GM21619 (cell line): ENCODE results near the gene RENBP.
A peak's percentile ranks its signal among the peaks of the same experiment; 100 is the strongest.
"Not testable (repeated sequence)": the region's sequence is repeated elsewhere in the genome, so short reads cannot be mapped to it uniquely, and the experiment has no call there.

Source experiments
- ATAC-seq: cut with Tn5 transposase; IDR thresholded peaks from one replicate; pipeline ENCODE4 v1.9.1; 2021; ENCODE audit not compliant: unreplicated experiment

The RENBP gene

GRCh38 chrX:153944140-153944799 is at the start of gene RENBP:
Gene RENBP, minus strand, starts transcription at chrX:153944643. Its CDS starts 33 bp downstream, at chrX:153944610.
- ATAC-seq = no peak

DNA sequence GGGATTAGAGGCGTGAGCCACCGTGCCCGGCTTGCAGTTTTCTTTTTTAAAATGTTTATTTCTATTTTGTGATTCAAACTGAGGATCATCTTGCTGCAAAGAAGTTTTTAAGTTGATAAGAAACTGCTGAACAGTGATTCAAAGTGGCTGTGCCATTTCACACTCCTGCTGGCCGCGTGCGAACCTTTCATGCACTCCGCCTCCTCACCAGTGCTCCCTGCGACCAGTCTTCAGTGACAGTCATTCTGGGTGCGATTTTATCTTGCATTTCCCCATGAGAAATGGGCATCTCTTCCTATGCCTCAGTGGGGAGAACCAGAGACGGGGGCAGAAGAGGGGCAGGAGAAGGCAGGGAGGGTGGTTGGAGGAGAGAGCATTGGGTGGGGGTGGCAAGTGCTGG is 49.5 kb upstream of the RENBP start:
- ATAC-seq = no peak

GRCh38 chrX:153993079-153993478 is 48.6 kb upstream of the RENBP start:
- ATAC-seq = no peak

- ATAC-seq = no peak
Measured at GRCh38 chrX:153992180-153992579, 47.7 kb upstream of the RENBP start.

- no peak for ATAC-seq
Measured at GRCh38 chrX:153991013-153991580, 46.7 kb upstream of the RENBP start.

DNA sequence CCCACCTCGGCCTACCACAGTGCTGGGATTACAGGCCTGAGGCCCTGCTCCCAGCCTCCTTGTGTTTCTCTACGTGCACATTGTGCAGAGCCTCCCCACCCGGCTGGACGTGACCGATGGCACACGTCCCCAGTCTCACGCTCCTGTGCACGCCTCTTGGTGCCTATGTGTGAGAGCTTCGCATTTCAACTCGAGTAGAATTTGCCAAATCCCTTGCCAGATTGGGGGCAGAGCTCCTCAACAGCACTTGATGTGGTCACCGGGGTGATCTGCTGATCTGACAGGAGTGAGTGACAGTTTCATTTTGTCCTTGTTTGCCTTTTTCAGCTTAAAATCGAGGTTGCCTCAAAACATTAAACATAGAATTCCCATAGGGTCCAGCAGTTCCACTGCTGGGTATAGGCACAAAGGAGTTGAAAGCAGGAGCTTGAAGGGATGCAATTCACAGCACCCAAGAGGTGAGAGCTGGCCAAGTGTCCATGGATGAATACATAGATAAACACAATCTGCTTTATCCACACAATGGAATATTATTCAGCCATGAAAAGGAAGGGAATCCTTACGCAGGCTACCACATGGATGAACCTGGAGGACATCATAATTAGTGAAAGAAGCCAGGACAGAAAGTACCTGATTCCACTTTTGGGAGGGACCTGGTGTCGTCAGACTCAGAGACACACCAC is 45.7 kb upstream of the RENBP start:
- no peak for ATAC-seq

- no peak for ATAC-seq
Measured at GRCh38 chrX:153988493-153988892, 44.0 kb upstream of the RENBP start.

DNA sequence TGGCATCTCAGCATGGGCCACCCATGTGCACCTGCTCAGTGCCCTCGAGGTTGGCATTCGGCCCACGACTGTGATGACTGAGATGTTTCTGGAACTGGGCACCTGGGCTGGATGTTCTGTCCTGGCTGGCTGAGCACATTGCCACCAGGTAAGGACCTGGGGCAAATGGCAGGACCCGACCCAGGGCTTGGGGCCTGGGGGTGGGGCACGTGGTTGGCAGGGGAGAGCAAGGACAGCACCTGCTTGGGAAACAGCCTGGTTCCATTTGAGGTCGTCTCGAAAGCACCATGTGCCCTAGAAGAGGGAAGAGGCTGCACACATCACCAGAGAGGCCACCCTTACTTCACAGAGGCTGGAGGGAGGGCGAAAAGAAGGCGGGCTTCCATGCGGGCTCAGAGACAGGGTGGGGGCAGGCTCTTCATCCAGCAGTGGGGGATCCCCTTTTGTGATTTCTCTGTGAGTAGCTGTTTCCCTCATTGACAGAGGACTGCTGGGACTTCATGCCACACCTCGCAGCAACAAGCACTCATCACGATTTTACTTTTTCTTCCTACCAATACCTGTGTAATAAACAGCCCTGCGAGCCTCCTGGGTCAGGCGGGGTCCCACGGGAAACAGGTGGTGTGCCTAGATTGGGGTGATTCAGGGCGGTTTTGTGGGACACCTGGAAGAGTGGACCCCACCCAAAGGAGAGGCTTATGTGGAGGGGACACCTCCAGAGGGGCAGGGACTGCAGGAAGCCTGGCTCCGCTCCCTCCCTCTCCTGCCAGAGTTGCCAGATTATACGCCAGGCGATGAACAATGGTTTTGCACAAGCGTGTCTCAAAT is 40.1 kb upstream of the RENBP start:
- peak; percentile 33 for ATAC-seq

DNA sequence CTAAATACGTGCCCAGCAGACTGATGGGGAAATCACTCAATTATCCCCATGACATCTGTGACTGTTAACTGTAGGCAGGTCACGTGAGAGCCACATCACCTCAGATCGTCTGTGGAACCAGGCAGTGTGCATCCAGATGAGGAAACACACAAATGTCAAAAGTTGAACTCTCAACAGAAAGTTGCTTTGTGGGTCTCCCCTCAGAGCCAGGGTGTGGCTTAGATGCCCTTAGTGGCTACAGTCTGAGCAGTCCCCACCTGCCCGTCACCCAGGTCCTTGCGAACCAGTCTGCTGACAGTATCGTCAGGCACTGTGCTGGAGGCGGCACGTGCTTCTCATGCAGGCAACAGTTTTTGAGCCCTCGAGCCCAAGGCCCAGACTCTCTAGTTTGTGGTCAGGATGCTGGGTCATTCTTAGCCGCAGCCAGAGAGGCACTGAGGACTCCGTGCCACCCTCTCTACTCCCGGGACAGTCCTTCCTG is 38.9 kb upstream of the RENBP start:
- ATAC-seq = no peak

GRCh38 chrX:153981771-153982533 is 37.5 kb upstream of the RENBP start:
- no peak for ATAC-seq

DNA sequence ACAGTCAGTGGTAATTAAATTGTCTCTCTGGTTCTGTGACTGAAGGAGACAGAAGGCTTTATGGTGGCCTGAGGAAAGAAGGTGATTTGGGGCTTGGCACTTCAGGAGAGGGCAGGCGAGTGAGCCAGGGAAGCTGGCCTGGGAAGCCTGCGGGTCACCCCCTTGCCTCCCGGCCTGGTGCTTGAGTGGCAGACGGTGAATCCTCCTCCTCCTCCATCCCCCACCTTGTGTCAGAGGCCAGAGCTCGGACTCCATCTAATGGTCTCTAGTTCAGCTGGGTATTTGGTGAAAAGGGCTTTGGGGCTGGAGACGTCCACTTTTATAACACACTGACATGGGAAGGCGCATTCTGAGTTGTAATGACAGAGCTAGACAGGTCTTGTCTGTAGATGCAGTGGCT is 36.8 kb upstream of the RENBP start:
- ATAC-seq = no peak

GRCh38 chrX:153980394-153980793 is 36.0 kb upstream of the RENBP start:
- ATAC-seq = not testable (repeated sequence)

- no peak for ATAC-seq
Measured at GRCh38 chrX:153974726-153975286, 30.4 kb upstream of the RENBP start.

DNA sequence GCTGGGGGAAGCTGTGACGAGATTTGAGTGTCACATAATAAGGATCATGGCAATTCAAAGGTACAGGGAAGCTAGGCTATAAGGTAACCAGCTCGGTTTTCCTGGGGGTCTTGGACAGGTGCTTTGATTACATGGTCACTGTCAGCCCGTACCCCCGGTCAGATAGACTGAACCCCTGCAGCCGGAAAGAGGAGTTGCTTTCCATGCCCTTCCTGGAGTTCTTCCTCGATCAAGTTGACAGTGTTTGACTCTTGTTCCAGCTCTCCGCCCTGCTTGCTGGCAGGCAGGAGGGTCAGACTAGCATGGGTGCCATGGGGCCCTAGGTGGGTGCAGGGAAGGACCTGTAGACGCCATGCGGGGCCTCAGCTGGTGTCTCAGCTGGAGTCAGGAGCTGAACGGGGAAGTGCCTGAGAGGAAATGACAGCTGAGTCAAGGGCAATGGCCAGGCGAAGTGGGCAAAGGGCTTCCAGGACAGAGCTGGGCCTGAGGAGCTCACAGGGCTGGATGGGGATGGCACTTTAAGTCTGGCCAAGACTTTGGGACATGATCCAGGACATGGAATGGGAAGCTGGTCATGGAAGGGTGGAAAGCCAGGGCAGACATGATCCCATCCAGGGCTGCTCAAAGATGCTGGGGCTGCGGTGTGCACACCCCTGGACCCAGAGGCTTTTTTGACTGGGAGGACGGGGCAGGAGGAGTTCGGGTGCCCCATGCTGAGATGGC is 29.7 kb upstream of the RENBP start:
- no peak for ATAC-seq

GRCh38 chrX:153973127-153974002 is 28.9 kb upstream of the RENBP start:
- ATAC-seq = no peak

GRCh38 chrX:153972368-153973126 is 28.1 kb upstream of the RENBP start, which contains the start of gene TMEM187:
Gene TMEM187, plus strand, starts transcription at chrX:153972754. Its CDS starts 9,309 bp downstream, at chrX:153982063.
- ATAC-seq = peak; percentile 38

DNA sequence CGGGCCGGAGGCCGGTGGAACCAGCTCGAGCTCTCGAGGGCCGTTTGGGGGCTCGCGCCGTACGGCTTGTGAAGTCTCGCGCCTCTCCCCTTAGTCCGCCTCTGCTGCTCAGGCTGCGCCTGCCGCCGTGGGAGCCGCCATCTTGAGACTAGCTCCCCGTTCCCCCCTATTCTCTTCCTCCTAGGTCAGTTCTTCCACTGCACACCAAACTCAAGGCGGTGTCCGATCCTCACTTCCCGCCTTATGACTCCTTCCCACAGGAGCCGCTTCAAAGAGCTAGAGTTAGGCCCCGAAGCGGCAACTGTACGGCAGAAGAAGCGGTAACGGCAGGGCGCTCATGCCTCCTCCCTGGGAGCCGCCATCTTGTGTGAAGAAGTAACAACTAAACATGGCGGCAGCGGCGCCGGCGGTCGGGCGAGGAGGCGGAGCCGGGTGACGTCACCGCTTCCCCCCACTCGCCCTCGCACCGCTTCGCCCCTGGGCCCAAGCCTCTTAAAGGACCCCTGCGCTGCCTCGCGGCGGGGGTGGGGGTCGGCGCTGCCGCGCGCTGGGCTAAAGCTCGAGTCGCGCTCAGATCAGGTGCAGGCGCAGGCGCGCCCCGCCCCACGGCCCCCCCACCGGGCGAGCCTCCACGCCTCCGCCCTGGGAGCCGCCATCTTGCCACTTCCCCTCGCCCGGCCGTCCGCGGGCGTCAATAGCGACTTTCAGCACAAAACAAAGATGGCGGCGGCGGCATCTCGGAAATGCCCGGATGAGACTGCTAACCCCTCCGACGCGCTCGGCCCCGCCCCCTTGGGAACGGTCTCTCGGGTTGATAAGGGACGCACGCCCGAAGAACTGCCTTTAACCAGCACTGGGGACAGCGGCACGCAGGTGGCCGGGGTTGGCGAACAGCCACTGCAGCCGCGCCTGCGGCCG is 27.3 kb upstream of the RENBP start, which contains the start of gene HCFC1:
Gene HCFC1 (minus strand): TSS at position 369 of the 918 bp plus-strand sequence. CDS start 978 bp downstream, outside the sequence.
- peak; percentile 33 for ATAC-seq
